CD4-positive, alpha-beta T cell treated with Interleukin-15 for 1 hour (primary cell): ENCODE measurements around the gene CHMP2A.

Experiments
- DNase-seq: peaks from one replicate; pipeline ENCODE4 v3.0.0-alpha.2; 2020

CHMP2A gene

DNA sequence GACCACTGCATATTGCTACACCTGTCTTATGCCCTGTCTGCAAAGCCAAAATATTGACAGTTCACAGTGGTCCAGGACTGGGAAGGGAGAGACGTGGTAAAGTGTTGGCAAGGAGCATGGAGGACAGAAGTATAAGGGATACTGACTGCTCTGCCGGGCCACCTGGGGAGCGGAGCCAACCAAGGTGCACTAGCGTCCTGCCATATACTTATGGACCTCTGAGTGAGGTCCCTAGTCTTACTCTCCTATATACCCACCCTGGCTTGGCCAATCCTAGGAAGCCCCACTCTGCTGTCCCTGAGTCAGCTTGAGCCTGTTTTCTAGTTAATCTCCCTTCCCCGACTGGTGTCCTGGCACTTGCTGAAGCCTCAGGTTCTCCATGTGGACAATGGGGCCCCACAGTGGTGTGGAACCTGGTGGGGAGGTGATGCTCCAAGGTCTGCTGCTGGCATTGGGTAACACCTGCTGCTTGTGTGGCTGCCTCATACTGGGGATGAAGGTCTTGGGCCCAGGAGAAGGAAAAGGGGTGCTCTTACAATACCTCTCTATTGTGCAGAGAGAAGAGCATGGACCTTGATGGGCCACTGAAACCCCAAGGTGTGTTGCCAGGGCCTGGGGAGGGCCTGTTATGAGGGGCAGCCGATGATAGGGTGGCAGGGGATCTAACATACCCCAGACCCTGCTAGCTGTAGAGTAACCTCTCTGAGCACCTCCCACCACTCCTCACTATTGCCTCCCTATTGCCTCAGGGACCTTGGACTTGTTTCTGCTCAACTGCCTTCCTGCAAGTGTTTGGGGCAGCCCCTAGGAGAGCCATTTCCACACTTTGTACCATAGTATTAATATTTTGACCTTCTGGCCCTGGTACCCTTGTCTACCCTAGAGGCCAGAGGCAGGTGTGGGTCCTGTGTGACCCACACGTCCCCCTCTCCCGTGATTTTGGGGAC is 17.8 kb downstream of the CHMP2A start:
- DNase-seq: no peak

DNA sequence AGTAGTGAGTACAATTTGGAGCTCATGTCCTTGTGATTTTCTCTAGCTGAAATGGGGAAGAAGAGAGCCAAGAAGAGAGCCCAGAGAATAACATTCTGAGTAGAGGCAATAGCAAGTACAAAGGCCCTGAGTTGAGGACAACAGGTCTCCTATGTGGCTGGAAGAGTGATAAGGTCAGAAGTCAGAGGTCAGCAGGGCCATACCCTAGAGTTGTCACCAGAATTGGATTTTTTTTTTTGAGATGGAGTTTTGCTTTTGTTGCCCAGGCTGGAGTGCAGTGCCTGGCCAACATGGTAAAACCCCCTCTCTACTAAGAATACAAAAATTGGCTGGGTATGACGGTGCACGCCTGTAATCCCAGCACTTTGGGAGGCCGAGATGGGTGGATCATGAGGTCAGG is 19.0 kb downstream of the CHMP2A start:
- no peak for DNase-seq

DNA sequence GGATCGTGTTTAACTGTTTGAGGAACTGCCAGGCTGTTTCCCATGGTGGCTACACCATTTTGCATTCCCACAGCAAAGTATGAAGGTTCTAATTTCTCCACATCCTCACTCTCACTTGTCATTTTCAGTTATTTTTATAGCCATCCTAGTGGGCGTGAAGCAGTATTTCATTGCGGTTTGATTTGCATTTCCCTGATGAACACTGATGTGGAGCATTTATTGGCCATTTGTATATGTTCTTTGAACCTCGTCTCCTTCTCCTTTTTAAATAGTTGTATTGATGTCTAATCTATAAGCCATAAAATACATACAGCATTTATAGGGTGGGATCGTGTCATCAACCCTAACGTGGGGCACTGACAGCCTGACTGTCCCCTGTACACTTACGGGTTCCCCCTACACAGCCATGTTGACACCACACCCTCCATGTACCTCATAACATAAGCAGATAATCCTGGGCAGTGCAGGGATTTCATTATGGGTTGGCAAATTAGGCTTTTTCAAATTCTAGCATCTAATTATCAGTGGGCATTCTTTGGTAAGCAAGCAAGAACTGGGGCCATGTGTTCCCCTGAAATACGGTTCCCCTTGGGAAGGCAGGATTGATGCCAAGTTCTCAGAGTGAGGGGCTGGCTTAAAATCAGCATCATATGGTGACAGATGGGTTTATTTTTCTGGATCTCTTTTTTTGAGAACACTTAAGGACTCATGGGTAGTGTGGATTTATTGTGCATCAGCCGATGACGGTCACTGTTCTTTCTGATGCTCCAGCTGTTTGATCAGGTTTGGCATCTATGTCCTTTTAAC is 23.7 kb downstream of the CHMP2A start:
- DNase-seq: no peak

DNA sequence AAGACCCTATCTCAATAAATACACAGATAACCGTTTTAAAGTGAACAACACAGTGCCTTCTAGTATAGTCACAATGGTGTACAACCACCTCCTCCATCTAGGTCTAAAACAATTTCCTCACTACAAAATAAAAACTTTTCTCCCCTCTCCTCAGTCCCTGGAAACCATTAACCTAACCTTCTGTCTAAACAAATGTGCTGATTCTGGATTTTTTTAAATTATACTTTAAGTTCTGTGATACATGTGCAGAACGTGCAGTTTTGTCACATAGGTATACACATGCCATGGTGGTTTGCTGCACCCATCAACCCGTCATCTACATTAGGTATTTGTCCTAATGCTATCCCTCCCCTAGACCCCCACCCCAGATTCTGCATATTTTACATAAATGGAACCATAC is 25.5 kb downstream of the CHMP2A start:
- no peak for DNase-seq

DNA sequence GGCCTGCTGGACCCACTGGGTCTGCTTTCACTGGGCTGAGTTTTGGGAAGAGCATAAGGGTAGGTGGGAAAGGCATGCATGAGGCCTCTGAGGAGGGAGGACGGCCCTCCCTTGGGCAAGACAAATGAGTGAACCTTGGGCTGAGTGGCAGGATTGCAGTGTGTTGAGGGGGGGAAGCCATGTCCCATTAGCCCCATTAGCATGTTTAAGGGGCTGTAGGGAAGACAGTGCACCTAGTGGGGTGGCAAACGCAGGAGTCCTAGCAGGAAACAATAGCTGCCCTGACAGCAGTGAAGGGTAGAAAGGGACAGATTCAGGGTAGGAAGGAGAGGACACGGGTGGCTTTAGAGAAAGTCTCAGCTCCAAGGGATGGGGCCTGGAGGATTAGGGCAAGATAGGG is 32.2 kb downstream of the CHMP2A start:
- DNase-seq: no peak

DNA sequence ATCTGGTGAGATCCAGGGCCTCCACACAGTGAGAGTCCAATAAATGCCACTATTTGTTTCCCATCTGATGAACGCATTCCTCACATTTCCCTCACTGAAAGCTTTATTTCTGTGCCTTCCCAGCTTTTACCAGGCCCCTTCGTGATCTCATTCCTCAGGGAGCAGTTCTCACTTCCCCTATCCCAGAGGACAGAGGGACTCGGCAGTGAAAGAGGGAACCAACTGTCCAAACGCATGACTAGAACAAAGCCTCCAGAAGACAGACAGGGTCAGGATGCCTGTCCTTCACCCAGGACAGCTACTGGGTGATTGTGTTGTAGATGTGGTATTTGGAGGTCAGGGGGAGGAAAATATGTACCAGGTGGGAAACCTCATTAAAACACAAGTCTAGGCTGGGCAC is 33.3 kb downstream of the CHMP2A start:
- DNase-seq: no peak

DNA sequence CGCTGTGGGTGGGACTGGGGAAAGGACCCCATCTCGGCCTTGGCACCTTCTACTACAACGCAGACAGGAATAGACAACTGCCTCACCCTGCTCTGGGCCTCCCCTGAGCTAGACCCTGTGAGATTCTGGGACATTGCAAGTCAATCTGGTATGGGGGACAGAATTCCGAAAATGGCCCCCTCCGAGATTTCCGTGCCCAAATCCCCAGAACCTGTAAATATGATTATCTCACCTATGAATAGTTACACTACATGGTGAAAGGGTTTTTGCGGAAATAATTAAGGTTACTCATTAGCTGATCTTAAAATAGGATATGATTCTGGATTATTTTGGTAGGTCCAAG is 34.7 kb downstream of the CHMP2A start:
- DNase-seq: no peak

- peak; percentile 94 for DNase-seq
Measured at GRCh38 chr19:58519355-58520256, 35.3 kb downstream of the CHMP2A start, which contains the start of gene ZBTB45. TSS of gene ZBTB45 (minus strand) at chr19:58519810. CDS start at chr19:58517673, 2,137 bp downstream.

DNA sequence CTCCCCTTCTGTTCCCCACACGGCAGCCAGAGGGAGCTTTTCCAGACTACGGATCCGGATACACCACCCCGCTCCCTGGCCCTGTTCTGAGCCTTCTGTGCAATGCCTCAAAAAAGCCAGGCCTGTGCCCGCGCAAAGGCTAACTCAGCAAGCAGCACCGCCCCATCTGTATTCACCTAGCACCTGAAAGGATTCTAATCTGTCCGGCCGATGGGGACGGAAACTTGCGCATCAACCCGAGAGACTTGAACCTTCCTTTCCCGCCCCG is 35.9 kb downstream of the CHMP2A start:
- peak; percentile 45 for DNase-seq

DNA sequence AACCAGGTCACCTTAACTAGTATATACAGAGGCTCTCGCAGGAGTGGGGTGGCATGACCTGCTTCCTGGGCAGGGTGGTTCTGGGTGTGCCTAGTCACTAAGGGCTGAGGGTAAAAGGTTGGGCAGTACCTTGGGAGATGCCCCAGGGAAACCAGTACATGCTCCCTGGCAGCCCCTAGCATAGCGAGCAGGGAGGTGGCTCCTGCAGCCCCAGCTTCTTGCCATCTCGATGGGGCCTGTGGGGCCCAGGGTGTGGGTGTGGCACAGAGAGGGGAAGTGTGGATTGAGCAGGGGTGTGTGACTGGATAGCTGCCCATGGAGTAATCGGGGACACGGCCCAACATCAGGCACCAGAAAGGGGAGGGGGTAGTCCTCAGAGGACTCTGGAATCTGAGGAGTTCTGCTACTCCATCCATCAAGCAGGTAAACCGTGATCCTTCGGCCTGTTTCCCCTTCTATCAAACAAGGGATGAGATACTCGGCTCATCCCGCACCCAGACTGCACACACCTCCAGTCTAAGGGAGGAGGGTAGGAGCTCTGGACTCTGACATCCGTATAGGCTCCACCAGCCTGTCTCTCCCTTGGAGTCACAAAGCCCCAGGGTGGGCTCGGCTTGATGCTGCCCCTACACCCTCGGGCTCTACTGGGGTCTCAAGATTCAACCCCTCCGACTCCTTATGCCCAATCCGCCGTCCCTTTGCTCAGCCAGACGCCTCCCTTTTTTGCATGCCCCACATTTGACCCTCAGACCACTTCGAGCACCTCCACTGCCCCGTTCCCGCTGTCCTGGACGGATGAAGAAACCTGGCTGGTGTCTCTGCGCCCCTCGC is 36.4 kb downstream of the CHMP2A start:
- no peak for DNase-seq

GRCh38 chr19:58516964-58517833 is 37.7 kb downstream of the CHMP2A start:
- no peak for DNase-seq

GRCh38 chr19:58516246-58516836 is 38.6 kb downstream of the CHMP2A start:
- no peak for DNase-seq

GRCh38 chr19:58515259-58515658 is 39.6 kb downstream of the CHMP2A start:
- no peak for DNase-seq

DNA sequence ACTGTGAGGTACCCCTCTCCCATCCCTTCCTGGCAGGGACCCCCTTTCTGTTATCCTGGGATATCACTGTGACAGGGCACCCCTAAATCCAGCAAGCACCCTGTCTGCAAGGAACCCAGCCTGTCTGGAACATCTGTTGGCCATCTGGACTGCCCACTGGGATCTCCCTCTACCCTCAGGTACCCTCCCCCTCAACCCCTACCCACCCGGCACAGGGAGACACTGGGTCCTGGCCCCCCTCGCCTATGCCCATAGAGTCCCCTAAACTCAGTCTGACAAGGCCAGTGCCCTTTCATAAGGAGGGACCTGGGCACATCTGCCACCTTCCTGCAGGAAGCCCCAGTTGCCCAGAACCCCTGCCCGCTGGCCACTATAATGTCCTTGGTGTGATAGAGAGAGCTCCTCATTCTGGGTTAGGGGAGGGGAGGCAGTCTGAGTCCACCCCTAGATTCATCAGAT is 40.3 kb downstream of the CHMP2A start:
- no peak for DNase-seq

DNA sequence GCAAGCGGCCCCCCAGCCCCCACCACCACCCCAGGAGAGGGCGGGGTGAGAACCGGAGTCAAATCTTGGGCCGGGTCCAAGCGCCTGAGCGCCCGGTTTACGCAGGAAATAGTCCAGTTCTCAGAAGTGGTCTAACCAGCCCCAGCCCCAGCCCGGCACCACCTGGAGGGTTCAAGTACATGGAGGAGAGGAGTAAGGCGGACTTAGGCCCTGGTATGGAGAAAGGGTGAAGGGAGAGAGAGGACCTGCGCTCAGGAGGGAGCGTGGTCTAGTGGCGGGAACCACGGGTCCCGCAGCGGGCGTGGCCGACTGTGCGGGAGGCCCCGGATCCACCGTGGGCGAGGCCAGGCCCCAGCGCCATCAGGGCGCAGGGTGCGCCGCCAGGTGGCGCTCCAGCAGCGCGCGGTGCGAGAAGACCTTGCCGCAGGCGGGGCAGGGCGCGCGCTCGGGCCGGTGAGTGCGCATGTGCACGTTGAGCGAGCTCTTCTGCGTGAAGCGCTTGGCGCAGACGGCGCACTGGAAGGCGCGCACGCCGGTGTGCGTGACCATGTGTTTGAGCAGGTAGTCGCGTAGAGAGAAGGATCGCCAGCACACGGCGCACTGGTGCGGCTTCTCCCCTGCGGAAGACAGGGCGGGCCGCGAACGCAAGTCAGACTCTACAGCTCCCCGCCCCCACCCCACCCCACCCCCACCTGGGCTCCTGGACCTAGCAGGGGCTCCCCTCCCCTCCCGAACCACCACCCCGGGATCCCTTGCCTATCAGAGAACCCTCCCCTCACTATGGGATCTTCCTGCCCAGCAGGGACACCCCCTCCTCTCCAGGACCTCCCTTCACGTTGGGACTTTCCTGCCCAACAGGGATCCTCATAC is 41.0 kb downstream of the CHMP2A start:
- DNase-seq: peak; percentile 93

DNA sequence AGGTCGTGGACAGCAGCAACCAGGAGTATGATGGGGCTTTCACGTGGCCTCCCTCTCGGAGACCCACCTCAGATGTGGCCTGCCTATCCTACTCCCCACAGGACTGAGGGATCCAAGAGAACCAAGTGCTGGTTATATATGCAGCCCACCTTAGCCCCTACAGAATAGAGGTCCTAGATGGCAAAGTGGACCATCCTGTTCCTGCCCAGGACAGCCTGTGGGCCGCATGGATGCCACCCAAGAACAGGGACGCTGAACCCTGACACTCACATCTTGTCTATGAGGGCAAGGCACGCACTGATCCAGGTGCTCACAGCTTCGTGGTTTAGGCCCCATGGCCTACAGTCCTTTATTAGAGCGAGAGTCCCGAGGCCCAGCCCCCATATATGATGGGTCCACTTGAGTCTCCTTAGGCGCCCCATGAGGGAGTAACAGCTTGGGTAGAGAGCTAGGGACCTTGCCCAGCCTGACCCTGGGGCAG is 41.7 kb downstream of the CHMP2A start:
- no peak for DNase-seq

DNA sequence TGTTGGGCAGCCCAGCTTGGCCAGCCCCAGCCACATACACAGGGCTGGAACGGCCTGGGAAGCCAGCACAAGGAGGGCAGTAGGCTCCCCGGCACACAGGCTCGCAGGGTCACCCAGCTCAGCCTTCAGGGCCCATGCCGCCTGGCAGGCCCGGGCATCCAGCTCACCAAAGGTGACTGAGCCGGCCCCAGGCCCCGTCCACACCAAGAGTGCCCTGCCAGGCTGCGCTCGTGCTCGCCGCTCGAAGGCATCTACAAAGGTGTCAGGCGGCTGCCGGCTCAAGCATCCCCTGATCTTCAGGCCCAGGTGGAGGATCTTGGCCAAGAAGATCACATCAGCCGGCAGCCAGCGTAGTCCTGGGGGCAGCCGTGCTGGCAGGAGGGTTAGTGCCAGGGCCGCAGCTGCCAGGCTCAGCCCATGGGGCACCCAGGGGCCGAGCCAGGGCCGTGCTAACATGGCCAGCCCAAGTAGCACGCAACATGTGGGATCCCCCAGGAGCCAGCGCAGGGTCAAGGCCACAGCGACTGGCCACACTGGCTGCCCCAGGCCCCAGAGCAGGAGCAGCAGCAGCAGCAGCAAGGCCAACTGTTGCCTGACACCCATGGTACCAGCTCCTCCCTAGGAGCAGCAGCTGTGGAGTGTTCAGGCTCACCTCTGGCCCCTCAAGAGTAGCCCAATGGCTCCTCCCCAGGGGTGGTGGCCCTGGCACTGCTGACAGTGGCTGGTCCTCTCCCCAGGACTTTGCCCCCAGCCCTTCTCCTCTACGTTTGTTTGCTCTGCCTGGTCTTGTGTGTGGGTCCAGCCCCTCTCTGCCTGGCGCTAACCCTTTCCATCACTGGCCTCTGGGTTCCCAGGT is 43.3 kb downstream of the CHMP2A start, which contains the start of gene SLC27A5:
Gene SLC27A5, minus strand, starts transcription at position 640 of the 856 bp plus-strand sequence. Its CDS starts 37 bp downstream, at position 603.
- DNase-seq: no peak
